PC-3 (cell line): ENCODE data around the gene GUCY2D. TPM values are rescaled to one million over a fixed set of nuclear protein-coding genes. Genes with fewer than 3 reads are reported as not detected.

Source experiments
- ATAC-seq: fragments of 200-7000 bp; cut with Tn5 transposase; 2 replicates; pipeline ENCODE4 v1.9.1; 2020; ENCODE audit warnings: mild to moderate bottlenecking, moderate library complexity
- BruUV-seq: library from RNA; stranded (reverse); fragments of 400-500 nt; replicated peaks from 2 replicates; lab custom pipeline; 2021; lab: Mats Ljungman, UMichigan
- CTCF ChIA-PET: fragments of 300-600 bp; sonication (Branson Sonifier 250); formaldehyde crosslinking; loops from one replicate; lab custom pipeline; 2022; ENCODE audit warnings: antibody characterized with exemption; lab: Charles Lee
- POLR2A ChIA-PET: fragments of 300-600 bp; sonication (Branson Sonifier 250); formaldehyde crosslinking; loops from one replicate; lab custom pipeline; 2022; ENCODE audit warnings: antibody characterized with exemption; ENCODE audit not compliant: unreplicated experiment; lab: Charles Lee
- DNase-seq: peaks from one replicate; pipeline ENCODE4 v3.0.0-alpha.2; 2015
- H2AFZ ChIP-seq: fragments of 300-600 bp; sonication (generic); 2 replicates; pipeline ENCODE4 v1.6.0; 2016; ENCODE audit warnings: antibody characterized with exemption, low read length
- H3F3A ChIP-seq: fragments of 300-600 bp; sonication (generic); one replicate; pipeline ENCODE4 v1.6.0; 2017; ENCODE audit warnings: antibody characterized with exemption, low read length, control low read depth, mild to moderate bottlenecking; ENCODE audit not compliant: unreplicated experiment
- H3K27ac ChIP-seq: fragments of 300-600 bp; sonication (generic); 2 replicates; pipeline ENCODE4 v1.5.1; 2016; ENCODE audit warnings: mild to moderate bottlenecking, low read length
- H3K27me3 ChIP-seq: fragments of 300-600 bp; sonication (generic); 2 replicates; pipeline ENCODE4 v1.6.1; 2016; ENCODE audit warnings: low read length, mixed read lengths
- H3K36me3 ChIP-seq: fragments of 300-600 bp; sonication (generic); 2 replicates; pipeline ENCODE4 v1.6.1; 2016; ENCODE audit warnings: low read depth, mixed run types, low read length, mixed read lengths
- H3K4me1 ChIP-seq: fragments of 300-600 bp; sonication (generic); 2 replicates; pipeline ENCODE4 v1.5.1; 2016; ENCODE audit warnings: low read length; ENCODE audit not compliant: insufficient read depth
- H3K4me2 ChIP-seq: fragments of 300-600 bp; sonication (generic); 2 replicates; pipeline ENCODE4 v1.6.0; 2016; ENCODE audit warnings: low read length
- H3K4me3 ChIP-seq: fragments of 300-600 bp; sonication (generic); 2 replicates; pipeline ENCODE4 v1.5.1; 2016; ENCODE audit warnings: mild to moderate bottlenecking, low read length, mixed read lengths
- H3K79me2 ChIP-seq: fragments of 300-600 bp; sonication (generic); 2 replicates; pipeline ENCODE4 v1.6.1; 2017; ENCODE audit warnings: low read length, mixed read lengths
- H3K9ac ChIP-seq: fragments of 300-600 bp; sonication (generic); 2 replicates; pipeline ENCODE4 v1.6.0; 2016; ENCODE audit warnings: mild to moderate bottlenecking, low read length
- H3K9me2 ChIP-seq: fragments of 300-600 bp; sonication (generic); replicated peaks from 2 replicates; pipeline ENCODE4 v1.6.1; 2016; ENCODE audit warnings: mixed run types, low read length, mixed read lengths
- H3K9me3 ChIP-seq: fragments of 300-600 bp; sonication (generic); 2 replicates; pipeline ENCODE4 v1.6.1; 2016; ENCODE audit warnings: low read length, mixed read lengths
- H4K20me1 ChIP-seq: fragments of 300-600 bp; sonication (generic); 2 replicates; pipeline ENCODE4 v1.6.1; 2016; ENCODE audit warnings: low read length, mixed read lengths
- EZH2 ChIP-seq: fragments of 300-600 bp; sonication (generic); IDR thresholded peaks from one replicate; pipeline ENCODE4 v1.6.1; 2017; ENCODE audit warnings: antibody characterized with exemption, mild to moderate bottlenecking, low read length; ENCODE audit not compliant: unreplicated experiment
- EZH2phosphoT487 ChIP-seq: fragments of 300-600 bp; sonication (generic); IDR thresholded peaks from 2 replicates; pipeline ENCODE4 v1.6.1; 2018; ENCODE audit warnings: mild to moderate bottlenecking, antibody characterized with exemption, low read length, borderline replicate concordance
- intact Hi-C: fragments of 100-400 bp; cut with micrococcal nuclease; formaldehyde crosslinking; loops from 2 replicates; pipeline ENCODE4 v1.9.0; 2023
- total RNA-seq: library from RNA; depleted of rRNA; stranded (reverse); fragments of >200 nt; gene quantifications from 2 replicates; pipeline ENCODE4 v1.2.3, GENCODE V29; 2014
- TF ChIP-seq, protein P1 (sequence below): fragments of 300-600 bp; sonication (generic); conservative IDR thresholded peaks from 2 replicates; pipeline ENCODE4 v1.5.1; 2017; ENCODE audit warnings: antibody characterized with exemption, low read depth, mild to moderate bottlenecking, low read length

GUCY2D gene
- total RNA-seq, 1 experiment from 2014 or later: not detected

DNA sequence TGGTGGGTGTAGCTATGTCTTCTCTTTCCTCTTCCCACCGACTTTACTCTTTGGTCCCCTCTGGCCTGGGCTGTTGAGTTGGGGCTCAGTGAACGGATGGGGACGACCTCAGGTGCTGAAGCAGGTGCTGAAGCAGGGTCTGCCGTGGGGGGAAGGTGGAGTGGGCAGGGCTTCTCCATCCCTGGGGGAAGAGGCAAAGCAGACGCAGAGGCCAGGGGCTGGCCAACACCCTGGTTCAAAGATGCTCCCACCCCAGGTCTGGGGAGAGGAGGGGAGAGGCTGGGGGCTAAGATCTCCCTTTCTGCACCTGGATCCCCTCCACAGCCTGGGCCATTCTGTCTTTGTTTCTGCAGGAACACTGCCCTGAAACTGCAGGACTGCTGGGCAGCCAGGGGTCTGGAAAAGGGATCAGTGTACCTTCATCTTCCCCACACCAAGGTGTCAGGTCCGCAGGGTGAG is 62.2 kb downstream of the GUCY2D start:
- TF ChIP-seq, protein P1, sequence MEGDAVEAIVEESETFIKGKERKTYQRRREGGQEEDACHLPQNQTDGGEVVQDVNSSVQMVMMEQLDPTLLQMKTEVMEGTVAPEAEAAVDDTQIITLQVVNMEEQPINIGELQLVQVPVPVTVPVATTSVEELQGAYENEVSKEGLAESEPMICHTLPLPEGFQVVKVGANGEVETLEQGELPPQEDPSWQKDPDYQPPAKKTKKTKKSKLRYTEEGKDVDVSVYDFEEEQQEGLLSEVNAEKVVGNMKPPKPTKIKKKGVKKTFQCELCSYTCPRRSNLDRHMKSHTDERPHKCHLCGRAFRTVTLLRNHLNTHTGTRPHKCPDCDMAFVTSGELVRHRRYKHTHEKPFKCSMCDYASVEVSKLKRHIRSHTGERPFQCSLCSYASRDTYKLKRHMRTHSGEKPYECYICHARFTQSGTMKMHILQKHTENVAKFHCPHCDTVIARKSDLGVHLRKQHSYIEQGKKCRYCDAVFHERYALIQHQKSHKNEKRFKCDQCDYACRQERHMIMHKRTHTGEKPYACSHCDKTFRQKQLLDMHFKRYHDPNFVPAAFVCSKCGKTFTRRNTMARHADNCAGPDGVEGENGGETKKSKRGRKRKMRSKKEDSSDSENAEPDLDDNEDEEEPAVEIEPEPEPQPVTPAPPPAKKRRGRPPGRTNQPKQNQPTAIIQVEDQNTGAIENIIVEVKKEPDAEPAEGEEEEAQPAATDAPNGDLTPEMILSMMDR: no peak
- TF ChIP-seq EZH2phosphoT487 (no peak), EZH2 (no peak)
- BruUV-seq: no TSS peak
- Histone ChIP-seq H3K9me2 (no peaks in the 10 kb centered on the region), H3K9me3 (no peaks in the 10 kb centered on the region), H3K4me2 (no peak overlapping the region), H3K79me2 (no peaks in the 10 kb centered on the region), H3K4me1 (peaks cover 21% of the 10 kb centered on the region), H3F3A (no peaks in the 10 kb centered on the region), H3K27me3 (no peaks in the 10 kb centered on the region), H3K9ac (no peak overlapping the region), H3K27ac (no peak overlapping the region), H3K4me3 (no peak overlapping the region), H4K20me1 (no peaks in the 10 kb centered on the region), H3K36me3 (no peaks in the 10 kb centered on the region), H2AFZ (no peak overlapping the region)
- DNase-seq (no peak), ATAC-seq (no peak)
- CTCF ChIA-PET: no interaction called here
- intact Hi-C loops: no loop called here
- POLR2A ChIA-PET: no interaction called here

DNA sequence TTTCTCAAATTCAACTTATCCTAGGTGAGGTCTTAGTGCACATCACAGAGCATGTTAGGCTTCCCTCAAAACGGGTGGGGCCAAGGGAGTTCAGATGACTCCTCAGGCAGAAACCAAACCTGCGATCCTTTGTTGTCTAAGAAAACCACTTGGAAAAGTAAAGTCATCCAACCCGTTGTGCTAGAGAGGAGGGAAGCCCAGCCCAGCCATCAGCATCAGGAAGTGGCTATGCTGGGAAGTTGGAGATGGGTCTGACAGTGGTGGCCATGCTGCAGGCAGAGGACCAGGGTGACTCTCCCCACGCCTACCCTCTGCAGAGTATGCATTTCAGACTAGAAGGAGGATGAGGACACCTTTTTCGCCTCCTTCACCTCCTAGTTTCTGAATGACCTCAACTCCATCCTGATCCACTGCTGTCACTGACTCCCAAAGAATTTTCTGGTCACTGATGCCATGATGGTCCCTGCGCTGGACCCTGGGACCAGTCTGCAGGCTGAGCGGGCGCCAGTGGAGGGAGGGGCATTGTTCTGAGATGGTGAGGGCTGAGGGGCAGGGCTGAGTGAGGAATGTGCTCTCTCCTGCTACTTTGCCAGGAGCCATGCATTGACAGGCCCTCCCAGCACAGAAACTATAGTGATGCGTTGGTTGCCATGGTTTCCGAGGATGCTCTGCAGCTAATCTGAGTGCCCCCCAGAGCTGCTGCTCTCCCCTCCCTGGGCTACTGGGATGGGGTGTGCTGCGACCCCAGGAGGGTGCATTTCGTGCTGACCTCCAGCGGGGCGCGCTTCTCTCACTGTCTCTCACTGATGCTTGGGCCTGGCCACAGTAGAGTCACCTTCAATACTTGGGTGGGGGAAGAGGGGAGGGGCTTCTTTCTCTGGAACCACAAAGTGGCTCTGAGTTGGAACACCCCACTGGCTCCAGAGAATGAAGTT is 64.7 kb downstream of the GUCY2D start:
- no peaks in the 10 kb centered on the region for H3K79me2 ChIP-seq
- peak overlapping the region; percentile 10; the same call in 1 of the 2 replicates for H3K4me2 ChIP-seq
- H3K27me3 ChIP-seq: peaks cover 7% of the 10 kb centered on the region
- H3K4me3 ChIP-seq: no peak overlapping the region
- DNase-seq (peak; percentile 71), ATAC-seq (0 out of 2 replicates have a peak, but pooled peaks have one; percentile 27)
- no peaks in the 10 kb centered on the region for H3F3A ChIP-seq
- BruUV-seq: no TSS peak
- POLR2A ChIA-PET: no interaction called here
- no peaks in the 10 kb centered on the region for H4K20me1 ChIP-seq
- no peak overlapping the region for H3K27ac ChIP-seq
- no peaks in the 10 kb centered on the region for H3K9me2 ChIP-seq
- intact Hi-C loops: no loop called here
- H3K9ac ChIP-seq: no peak overlapping the region
- CTCF ChIA-PET: no interaction called here
- peak overlapping the region; percentile 20; the same call in 1 of the 2 replicates for H2AFZ ChIP-seq
- no peak for TF ChIP-seq EZH2
- TF ChIP-seq, protein P1: no peak
- TF ChIP-seq EZH2phosphoT487: no peak
- H3K36me3 ChIP-seq: no peaks in the 10 kb centered on the region
- H3K4me1 ChIP-seq: peaks cover 16% of the 10 kb centered on the region
- no peaks in the 10 kb centered on the region for H3K9me3 ChIP-seq

DNA sequence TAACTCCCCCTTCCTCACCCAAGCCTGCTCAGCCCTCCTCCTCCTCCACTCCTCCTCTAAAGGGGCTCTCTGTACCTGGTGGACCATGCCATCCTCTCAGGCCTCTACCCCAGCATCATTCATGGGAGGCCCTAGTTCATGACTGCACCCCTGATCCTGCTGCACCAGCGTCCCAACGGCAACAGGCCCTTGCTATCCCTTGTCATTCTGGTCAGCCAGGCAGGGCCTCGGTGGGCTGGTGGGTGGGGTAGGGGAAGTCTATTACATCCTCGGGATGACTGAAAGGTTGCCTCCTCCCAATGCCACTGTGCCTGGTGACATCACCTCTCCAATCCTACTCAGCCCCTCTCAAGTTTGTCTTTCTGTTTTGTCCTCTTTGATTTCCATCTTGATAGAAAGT is 65.4 kb downstream of the GUCY2D start:
- H3K9me2 ChIP-seq: no peaks in the 10 kb centered on the region
- peaks cover 17% of the 10 kb centered on the region for H3K4me1 ChIP-seq
- no peaks in the 10 kb centered on the region for H4K20me1 ChIP-seq
- BruUV-seq: no TSS peak
- ATAC-seq (no peak), DNase-seq (no peak)
- H3K9me3 ChIP-seq: no peaks in the 10 kb centered on the region
- intact Hi-C loops: no loop called here
- H3K4me3 ChIP-seq: no peak overlapping the region
- H3K27me3 ChIP-seq: peaks cover 14% of the 10 kb centered on the region
- ChIA-PET CTCF (no interaction called here), POLR2A (no interaction called here)
- H3K79me2 ChIP-seq: no peaks in the 10 kb centered on the region
- TF ChIP-seq, protein P1: no peak
- TF ChIP-seq EZH2 (no peak), EZH2phosphoT487 (no peak)
- H3F3A ChIP-seq: no peaks in the 10 kb centered on the region
- H3K9ac ChIP-seq: no peak overlapping the region
- H3K36me3 ChIP-seq: no peaks in the 10 kb centered on the region
- H3K4me2 ChIP-seq: no peak overlapping the region
- H3K27ac ChIP-seq: no peak overlapping the region
- no peak overlapping the region for H2AFZ ChIP-seq
